GM19023 (cell line): Measurements from ENCODE around the gene CD274.
"Not testable (repeated sequence)": the region's sequence is repeated elsewhere in the genome, so short reads cannot be mapped to it uniquely, and the experiment has no call there.

Experiments
- ATAC-seq: cut with Tn5 transposase; IDR thresholded peaks from one replicate; pipeline ENCODE4 v1.9.1; 2021; ENCODE audit warnings: mild to moderate bottlenecking, moderate library complexity; ENCODE audit not compliant: unreplicated experiment

Gene CD274

GRCh38 chr9:5450359-5451091 lies at the start of gene CD274:
TSS of gene CD274 (plus strand) at chr9:5450542. CDS start at chr9:5456114, 5,572 bp downstream.
- peak; percentile 78 for ATAC-seq

GRCh38 chr9:5402217-5402616 lies 48.1 kb upstream of the CD274 start:
- no peak for ATAC-seq

GRCh38 chr9:5408596-5408995 lies 41.7 kb upstream of the CD274 start:
- ATAC-seq = no peak

GRCh38 chr9:5416953-5417352 lies 33.4 kb upstream of the CD274 start:
- ATAC-seq = no peak

- ATAC-seq = no peak
Measured at GRCh38 chr9:5418481-5418880, 31.9 kb upstream of the CD274 start.

GRCh38 chr9:5419987-5420386 lies 30.4 kb upstream of the CD274 start:
- ATAC-seq = no peak

GRCh38 chr9:5421163-5421562 lies 29.2 kb upstream of the CD274 start:
- ATAC-seq = no peak

- no peak for ATAC-seq
Measured at GRCh38 chr9:5422276-5422675, 28.1 kb upstream of the CD274 start.

GRCh38 chr9:5425006-5425628 lies 25.2 kb upstream of the CD274 start:
- ATAC-seq = no peak

GRCh38 chr9:5427005-5427404 lies 23.3 kb upstream of the CD274 start:
- ATAC-seq = no peak

- no peak for ATAC-seq
Measured at GRCh38 chr9:5428172-5428571, 22.2 kb upstream of the CD274 start.

GRCh38 chr9:5428794-5429528 lies 21.4 kb upstream of the CD274 start:
- ATAC-seq = no peak

GRCh38 chr9:5429873-5430564 lies 20.3 kb upstream of the CD274 start:
- no peak for ATAC-seq

GRCh38 chr9:5430912-5431311 lies 19.4 kb upstream of the CD274 start:
- no peak for ATAC-seq

- ATAC-seq = not testable (repeated sequence)
Measured at GRCh38 chr9:5432890-5433289, 17.5 kb upstream of the CD274 start.

GRCh38 chr9:5433328-5433727 lies 17.0 kb upstream of the CD274 start:
- ATAC-seq = not testable (repeated sequence)

GRCh38 chr9:5433841-5434810 lies 16.2 kb upstream of the CD274 start:
- not testable (repeated sequence) for ATAC-seq

- no peak for ATAC-seq
Measured at GRCh38 chr9:5435912-5436311, 14.4 kb upstream of the CD274 start.

- no peak for ATAC-seq
Measured at GRCh38 chr9:5436441-5436840, 13.9 kb upstream of the CD274 start.
